AG04450 (cell line): Measurements from ENCODE around the gene MYBPC2. TPM values are rescaled to one million over a fixed set of nuclear protein-coding genes. Genes with fewer than 3 reads are reported as not detected.

Source experiments
- CTCF ChIA-PET: fragments of 300-600, 350-600 bp; formaldehyde crosslinking; extraction: SDS; loops from one replicate; lab custom pipeline; 2022; ENCODE audit warnings: antibody characterized with exemption, inconsistent platforms; lab: Charles Lee
- POLR2A ChIA-PET: fragments of 350-600 bp; formaldehyde crosslinking; extraction: SDS; loops from one replicate; lab custom pipeline; 2021; ENCODE audit warnings: antibody characterized with exemption, inconsistent platforms; lab: Yijun Ruan, JAX
- DNase-seq: peaks from one replicate; pipeline ENCODE4 v3.0.0-alpha.2; 2011; ENCODE audit warnings: low read depth, low spot score
- H3K27ac ChIP-seq: one replicate; pipeline ENCODE4 v1.5.1; 2012; ENCODE audit warnings: low read depth, low read length, control low read depth
- H3K27me3 ChIP-seq: one replicate; pipeline ENCODE4 v1.6.0; 2012; ENCODE audit warnings: low read length; ENCODE audit not compliant: control insufficient read depth, insufficient read depth
- H3K4me3 ChIP-seq: 2 replicates; pipeline ENCODE4 v1.5.1; 2011; ENCODE audit warnings: mild to moderate bottlenecking, low read depth, low read length, control low read depth
- H3K9me3 ChIP-seq: 2 replicates; pipeline ENCODE4 v1.5.1; 2012; ENCODE audit warnings: low read length; ENCODE audit not compliant: control insufficient read depth, insufficient read depth
- polyA plus RNA-seq: library from polyadenylated mRNA; depleted of rRNA; stranded (reverse); fragments of >200 nt; gene quantifications from 2 replicates; pipeline ENCODE4 v1.2.3, GENCODE V29; 2011
- TF ChIP-seq, protein P1 (sequence below): IDR thresholded peaks from 2 replicates; pipeline ENCODE4 v1.5.1; 2011; ENCODE audit warnings: low read depth, low read length, control low read depth, inconsistent platforms

MYBPC2 gene
- polyA plus RNA-seq, 1 experiment, result not detected

DNA sequence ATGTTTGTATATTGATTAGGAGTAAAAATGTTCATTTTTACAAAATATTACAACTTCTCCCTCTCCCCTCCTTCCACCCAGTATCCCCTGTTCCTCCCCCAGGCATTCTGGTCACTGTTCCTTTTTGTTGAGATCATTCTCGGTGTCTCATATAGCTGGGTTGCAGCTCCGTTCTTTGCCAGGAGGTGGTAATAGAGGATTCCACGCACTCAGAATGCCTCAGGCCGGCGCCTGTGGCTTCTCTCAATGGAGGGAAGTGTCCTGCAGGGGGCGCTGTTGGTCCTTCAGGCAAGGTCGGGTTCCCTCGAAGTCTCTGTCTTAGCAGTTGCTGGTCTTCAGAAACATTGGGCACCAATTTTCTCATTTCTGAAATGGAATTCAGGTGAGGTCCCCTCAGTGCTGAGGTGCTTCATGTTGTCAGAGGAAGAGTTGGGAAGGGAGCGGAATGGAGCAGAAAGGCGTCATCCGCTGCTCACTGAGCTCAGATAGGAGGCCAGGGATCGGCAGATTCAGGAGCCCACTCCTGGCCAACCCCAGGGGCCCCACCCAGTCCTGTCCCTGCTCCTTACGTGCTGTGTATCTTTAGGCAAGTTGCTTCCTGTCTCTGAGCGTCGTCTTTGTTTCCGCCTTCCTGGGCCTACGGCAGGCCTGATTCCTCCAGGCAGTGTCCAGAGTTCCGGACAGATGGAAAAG, 54.3 kb downstream of the MYBPC2 start:
- TF ChIP-seq, protein P1, sequence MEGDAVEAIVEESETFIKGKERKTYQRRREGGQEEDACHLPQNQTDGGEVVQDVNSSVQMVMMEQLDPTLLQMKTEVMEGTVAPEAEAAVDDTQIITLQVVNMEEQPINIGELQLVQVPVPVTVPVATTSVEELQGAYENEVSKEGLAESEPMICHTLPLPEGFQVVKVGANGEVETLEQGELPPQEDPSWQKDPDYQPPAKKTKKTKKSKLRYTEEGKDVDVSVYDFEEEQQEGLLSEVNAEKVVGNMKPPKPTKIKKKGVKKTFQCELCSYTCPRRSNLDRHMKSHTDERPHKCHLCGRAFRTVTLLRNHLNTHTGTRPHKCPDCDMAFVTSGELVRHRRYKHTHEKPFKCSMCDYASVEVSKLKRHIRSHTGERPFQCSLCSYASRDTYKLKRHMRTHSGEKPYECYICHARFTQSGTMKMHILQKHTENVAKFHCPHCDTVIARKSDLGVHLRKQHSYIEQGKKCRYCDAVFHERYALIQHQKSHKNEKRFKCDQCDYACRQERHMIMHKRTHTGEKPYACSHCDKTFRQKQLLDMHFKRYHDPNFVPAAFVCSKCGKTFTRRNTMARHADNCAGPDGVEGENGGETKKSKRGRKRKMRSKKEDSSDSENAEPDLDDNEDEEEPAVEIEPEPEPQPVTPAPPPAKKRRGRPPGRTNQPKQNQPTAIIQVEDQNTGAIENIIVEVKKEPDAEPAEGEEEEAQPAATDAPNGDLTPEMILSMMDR, result peak; percentile 45

DNA sequence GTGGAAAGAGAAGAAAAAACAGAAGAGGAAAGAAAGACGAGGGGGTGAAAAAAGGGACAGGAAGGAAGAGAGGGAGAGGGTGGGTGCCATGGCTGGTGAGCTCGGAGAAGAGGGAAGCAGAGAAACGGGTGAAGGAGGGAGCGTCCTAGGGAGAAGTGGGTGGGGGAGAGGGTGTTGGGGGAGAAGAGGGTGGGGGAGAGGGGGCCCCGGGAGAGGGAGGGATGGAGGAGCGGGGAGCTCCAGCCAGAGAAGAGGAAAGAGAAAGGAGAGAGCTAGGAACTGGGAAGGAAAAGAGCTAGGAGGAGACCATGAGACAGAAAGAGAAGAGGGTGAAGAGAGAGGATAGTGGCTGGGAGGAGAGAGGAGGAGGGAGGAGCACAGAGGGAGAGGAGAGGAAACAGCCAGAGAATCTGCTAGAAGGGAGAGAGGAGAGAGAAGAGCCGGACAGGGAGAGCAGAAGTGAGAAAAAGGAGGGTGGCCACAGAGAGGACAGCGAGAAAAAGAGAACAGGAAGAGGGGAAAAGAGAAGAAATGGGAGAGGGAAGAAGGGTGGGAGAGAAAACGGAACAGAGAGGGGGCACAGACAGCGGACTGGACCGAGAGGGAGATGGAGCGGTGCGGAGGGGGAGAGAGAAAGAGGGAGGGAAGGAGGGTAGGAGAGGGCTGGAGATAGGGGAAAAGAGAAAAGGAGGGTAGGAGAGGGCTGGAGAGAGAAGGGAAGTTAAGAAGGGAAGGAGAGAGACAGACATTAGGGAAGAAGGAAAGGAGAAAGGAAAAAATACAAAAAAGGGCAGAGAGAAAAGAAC, 55.9 kb downstream of the MYBPC2 start:
- POLR2A ChIA-PET, result interaction anchor here (0.9 kb wide), 1 partner anchor 20 kb away, joined by 5 read pairs; no protein-coding TSS in a partner anchor
- Histone ChIP-seq H3K4me3 (no peak overlapping the region), H3K9me3 (peaks cover 14% of the 10 kb centered on the region), H3K27ac (no peak overlapping the region), H3K27me3 (peaks cover 43% of the 10 kb centered on the region)
- no peak for DNase-seq
- TF ChIP-seq, protein P1, result no peak
- CTCF ChIA-PET, result interaction anchor here (0.5 to 1.1 kb wide), 4 partner anchors 10 to 143 kb away, joined by 3 to 7 read pairs (median 4); no protein-coding TSS in a partner anchor

More for the DNA sequence above, 54.3 kb downstream of the MYBPC2 start:
- no peak overlapping the region for H3K4me3 ChIP-seq
- H3K27ac ChIP-seq, result no peak overlapping the region
- ChIA-PET POLR2A (no interaction called here), CTCF (interaction anchor here (1.1 kb wide), 1 partner anchor 86 kb away, joined by 7 read pairs; no protein-coding TSS in a partner anchor)
- peaks cover 29% of the 10 kb centered on the region for H3K27me3 ChIP-seq
- no peak for DNase-seq
- H3K9me3 ChIP-seq, result peaks cover 14% of the 10 kb centered on the region

DNA sequence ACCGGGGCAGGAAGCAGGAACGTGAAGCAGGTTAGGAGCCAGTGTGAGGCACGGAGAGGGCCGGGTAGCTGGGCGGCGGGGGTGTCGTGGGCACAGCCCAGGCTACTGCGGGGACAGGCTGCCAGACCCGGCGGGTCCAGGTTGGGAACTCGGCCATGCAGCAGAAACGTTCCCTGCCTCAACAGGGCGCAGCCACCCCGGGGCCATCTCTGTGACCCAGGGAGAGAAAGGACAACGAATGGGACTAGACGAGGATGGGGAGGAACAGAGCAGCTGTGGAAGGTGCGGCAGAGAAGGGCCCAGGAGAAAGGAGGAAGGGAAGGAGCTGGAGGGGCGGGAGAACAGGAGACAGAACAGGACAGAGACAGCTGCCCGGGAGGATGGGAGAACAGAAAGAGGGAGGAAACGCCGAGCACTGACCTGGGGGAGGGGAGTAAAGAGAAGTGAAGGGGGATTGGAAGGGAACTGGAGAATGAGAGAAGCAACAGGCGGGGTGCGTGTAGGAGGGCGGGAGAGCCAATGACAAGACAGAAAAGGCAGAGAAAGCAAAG, 56.8 kb downstream of the MYBPC2 start:
- Histone ChIP-seq H3K27me3 (peaks cover 43% of the 10 kb centered on the region), H3K4me3 (no peak overlapping the region), H3K9me3 (peaks cover 14% of the 10 kb centered on the region), H3K27ac (no peak overlapping the region)
- DNase-seq, result no peak
- TF ChIP-seq, protein P1, result no peak
- CTCF ChIA-PET, result no interaction called here
- POLR2A ChIA-PET, result no interaction called here

DNA sequence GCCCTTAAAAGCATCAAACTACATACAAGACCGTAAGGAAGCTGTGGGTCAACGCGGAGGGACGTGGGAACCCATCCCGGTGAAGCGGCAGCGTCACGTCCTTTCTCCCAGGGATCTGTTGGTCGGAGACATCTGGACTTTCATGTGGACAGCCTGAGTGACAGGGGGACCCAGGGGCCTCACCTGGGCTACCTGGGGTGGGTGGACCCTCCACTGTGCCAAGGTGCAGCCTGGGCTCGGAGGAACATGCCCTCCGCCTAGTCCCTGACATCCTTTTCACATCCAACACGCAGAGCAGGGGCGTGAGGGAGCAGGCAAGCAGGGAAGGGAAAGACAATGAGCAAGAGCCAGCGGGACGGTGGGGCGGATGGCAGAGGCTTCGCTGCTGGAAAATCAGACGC, 57.7 kb downstream of the MYBPC2 start:
- H3K4me3 ChIP-seq, result no peak overlapping the region
- no peak for DNase-seq
- peaks cover 14% of the 10 kb centered on the region for H3K9me3 ChIP-seq
- ChIA-PET POLR2A (no interaction called here), CTCF (interaction anchor here (0.6 kb wide), 1 partner anchor 564 kb away, joined by 4 read pairs; no protein-coding TSS in a partner anchor)
- H3K27ac ChIP-seq, result no peak overlapping the region
- TF ChIP-seq, protein P1, result no peak
- H3K27me3 ChIP-seq, result peaks cover 43% of the 10 kb centered on the region
